ENCODE results near the gene NME3. TPM values are rescaled to one million over a fixed set of nuclear protein-coding genes. Genes with fewer than 3 reads are reported as not detected.

Gene NME3
- total RNA-seq, 1 experiment from 2014 or later = 64.4 TPM

DNA sequence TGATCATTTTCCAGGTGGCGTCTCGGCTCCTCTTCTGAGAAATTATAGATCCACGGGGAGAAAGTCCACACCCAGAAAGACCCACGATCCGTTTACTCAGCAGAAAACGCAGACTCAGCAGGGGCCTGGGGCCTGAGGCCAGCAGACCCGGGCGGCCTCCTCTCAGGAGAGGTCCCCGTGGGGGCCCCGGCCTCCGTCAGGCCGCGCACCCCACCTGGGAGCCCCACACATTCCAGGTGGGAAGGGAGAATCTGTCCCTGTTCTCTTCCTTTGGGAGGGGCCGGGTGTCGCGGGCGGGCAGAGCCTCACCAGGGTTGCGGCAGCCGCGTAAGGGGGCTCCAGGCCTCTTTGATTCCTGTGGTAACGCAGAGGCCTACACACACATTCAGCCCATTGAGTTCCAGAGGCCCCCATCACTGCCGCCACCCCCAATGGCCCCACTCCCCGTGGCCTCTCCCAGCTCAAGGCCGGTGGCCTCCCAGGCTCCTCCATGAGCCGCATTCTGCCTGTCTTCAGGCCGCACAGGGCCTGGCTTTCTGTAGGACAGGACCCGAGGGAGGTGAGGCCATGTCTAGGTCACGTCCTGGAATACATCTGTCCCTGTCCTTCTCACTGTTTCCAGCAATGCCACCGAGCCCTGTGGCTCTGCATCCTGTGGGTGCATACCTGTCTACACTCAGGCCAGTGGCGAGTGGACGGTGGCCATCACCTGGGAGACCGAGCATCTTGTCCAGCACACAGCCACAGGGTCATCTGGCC is 23.7 kb upstream of the NME3 start:
- in situ Hi-C loops (cut with HindIII; ENCODE audit: low sequenced_read_pairs) = no loop called here
- DNase-seq (ENCODE audit: low spot score) = no peak

DNA sequence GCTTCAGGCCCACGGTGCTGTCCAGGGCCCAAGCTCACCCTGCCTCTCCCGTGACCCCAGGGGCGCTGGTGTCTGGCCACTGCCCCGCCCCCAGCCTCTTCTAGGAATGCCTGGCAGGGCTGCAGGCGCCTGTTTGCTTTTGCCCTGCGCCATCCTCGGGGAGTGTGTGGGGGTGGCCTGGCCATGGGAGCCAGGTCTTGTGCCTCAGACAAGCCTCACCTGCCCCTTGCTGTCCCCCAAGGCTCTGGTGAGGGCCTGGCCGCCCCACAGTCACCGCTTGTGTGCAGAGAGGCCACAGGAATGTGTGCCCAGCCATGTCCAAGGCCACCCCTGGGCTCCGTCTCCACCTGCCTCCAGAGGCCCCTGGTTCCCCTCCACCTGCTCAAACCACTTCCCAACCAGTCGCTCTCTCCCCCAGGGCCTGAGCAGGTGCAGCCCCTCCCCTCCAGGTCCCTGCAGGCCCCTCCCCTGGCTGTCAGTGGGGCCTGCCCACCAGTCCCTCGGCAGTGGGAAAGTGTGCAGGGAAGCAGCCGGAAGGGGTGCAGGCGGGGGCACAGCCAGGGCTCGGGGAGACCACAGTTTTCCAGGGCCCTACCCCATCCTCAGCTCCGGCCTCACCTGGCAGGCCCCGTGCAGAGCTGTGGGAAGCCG is 23.0 kb upstream of the NME3 start:
- in situ Hi-C loops (cut with HindIII; ENCODE audit: low sequenced_read_pairs) = no loop called here
- no peak for DNase-seq (ENCODE audit: low spot score)

GRCh38 chr16:1793578-1794220 is 22.4 kb upstream of the NME3 start, which contains the start of gene IGFALS:
Gene IGFALS (minus strand): TSS chr16:1793705. CDS start chr16:1793652, 53 bp downstream.
- no peak for DNase-seq (ENCODE audit: low spot score)

DNA sequence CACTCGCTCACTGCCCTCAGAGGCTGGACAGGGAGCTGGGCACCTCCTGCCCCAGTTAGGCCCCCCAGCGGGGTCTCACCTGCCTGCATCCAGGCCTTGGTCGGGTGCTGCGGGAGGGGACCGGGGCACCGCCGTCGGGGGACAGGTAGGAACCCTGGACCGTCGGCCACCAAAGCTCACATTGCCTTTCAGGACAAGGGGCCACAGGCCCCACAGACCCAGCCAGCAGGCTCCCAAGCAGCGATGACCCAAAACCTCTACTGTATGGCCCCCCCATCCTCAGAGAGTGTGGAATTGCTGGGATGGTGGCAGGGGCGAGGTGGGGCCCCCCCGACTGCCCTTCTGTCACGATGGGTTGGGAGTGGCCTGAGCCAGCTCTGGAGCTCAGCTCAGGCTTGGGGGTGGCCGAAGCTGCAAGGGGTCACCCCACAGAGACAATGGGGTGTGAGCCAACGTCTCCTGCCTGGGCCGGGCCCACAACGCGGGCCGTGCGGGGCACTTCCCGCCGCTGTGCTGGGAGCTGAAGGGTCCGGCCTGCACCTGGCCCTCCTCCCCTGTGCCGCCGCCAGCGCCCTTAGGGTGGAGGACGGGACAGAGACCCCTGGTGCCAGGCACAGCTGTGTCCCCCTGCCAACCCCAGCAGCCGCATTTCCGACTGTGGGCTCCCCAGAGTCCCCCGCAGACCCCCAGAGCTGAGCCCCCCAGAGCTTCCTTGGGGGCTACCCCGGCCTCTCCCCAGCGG is 21.7 kb upstream of the NME3 start:
- in situ Hi-C loops (cut with HindIII; ENCODE audit: low sequenced_read_pairs) = no loop called here
- DNase-seq (ENCODE audit: low spot score) = no peak

More at GRCh38 chr16:1793578-1794220, 22.4 kb upstream of the NME3 start, which contains the start of gene IGFALS:
- in situ Hi-C loops (cut with HindIII; ENCODE audit: low sequenced_read_pairs) = no loop called here

DNA sequence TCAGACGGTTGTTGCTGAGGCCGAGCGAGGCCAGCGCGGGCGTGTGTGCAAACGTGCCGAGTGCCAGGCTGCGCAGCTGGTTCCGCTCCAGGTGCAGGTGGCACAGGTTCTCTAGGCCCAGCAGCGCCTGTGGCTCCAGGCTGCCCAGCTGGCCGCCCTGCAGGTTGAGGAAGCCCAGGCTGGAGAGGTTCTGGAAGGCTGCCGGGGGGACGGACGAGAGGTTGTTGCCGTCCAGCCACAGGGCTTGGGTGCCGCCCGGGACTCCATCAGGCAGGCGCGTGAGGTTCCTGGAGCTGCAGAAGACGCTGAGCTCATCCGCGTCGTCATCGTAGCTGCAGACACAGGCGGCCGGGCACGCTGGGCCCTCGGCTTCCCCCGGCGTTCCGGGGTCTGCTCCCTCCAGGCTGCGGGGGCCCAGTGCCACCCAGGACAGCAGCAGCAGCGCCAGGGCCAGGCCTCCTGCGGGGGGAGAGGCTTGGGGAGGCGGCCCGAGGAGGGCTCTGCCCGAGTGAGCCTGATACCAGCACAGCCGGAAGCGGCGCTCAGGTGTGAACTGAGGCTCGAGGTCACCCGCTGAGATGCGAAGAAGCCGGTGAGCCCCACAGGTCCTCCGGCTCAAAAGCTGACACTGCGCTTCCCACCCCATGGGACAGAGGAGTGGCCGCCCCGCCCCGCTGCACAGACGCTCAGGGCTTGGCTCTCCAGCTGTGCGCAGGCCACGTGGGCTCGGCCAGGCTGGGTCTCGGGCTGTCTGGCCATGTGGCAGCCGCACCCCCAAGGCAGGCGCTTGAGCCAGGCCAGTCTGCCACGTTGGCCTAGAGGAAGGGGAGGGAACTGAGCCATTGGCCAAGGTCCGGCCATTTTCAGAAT is 20.8 kb upstream of the NME3 start:
- in situ Hi-C loops (cut with HindIII; ENCODE audit: low sequenced_read_pairs) = no loop called here

DNA sequence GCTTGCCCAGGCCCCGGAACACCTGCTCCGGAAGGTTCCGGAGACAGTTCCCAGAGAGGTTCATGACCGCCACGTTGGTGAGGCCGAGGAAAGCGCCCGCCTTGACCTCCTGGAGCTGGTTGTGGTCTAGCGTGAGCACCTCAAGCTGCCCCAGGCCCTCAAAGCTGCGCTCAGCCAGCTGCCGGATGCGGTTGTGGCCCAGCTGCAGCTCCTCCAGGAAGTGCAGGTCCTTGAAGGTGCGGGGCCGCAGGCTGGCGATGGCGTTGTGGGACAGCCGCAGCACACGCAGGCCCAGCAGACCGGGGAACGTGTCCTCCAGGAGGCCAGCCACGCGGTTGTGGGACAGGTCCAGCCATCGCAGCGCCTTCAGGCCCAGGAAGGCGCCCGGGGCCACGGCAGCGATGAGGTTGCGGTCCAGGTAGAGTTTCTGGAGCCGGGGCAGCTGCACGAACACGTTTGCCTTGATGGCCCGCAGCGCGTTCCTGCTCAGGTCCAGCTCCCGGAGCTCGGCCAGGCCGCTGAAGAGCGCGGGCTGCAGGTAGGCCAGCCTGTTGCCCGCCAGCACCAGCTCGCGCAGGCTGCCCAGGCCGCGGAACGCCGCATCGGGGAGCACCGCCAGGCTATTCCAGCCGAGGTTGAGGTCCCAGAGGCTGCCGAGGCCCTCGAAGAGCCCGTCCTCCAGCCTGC is 20.1 kb upstream of the NME3 start:
- no peak for DNase-seq (ENCODE audit: low spot score)
- in situ Hi-C loops (cut with HindIII; ENCODE audit: low sequenced_read_pairs) = no loop called here

More for the DNA sequence above, 20.8 kb upstream of the NME3 start:
- DNase-seq (ENCODE audit: low spot score) = no peak

- in situ Hi-C loops (cut with HindIII; ENCODE audit: low sequenced_read_pairs) = no loop called here
- peak; percentile 72 for DNase-seq (ENCODE audit: low spot score)
These were observed 19.4 kb upstream of the NME3 start for GRCh38 chr16:1790611-1791255.

- DNase-seq (ENCODE audit: low spot score) = no peak
- in situ Hi-C loops (cut with HindIII; ENCODE audit: low sequenced_read_pairs) = no loop called here
These were observed 18.9 kb upstream of the NME3 start for GRCh38 chr16:1790261-1790610.

GRCh38 chr16:1789643-1790045 is 18.3 kb upstream of the NME3 start:
- DNase-seq (ENCODE audit: low spot score) = no peak
- in situ Hi-C loops (cut with HindIII; ENCODE audit: low sequenced_read_pairs) = no loop called here

- in situ Hi-C loops (cut with HindIII; ENCODE audit: low sequenced_read_pairs) = no loop called here
- DNase-seq (ENCODE audit: low spot score) = no peak
These were observed 17.4 kb upstream of the NME3 start for GRCh38 chr16:1788708-1789100.

GRCh38 chr16:1788095-1788707 is 16.9 kb upstream of the NME3 start:
- DNase-seq (ENCODE audit: low spot score) = no peak
- in situ Hi-C loops (cut with HindIII; ENCODE audit: low sequenced_read_pairs) = no loop called here

DNA sequence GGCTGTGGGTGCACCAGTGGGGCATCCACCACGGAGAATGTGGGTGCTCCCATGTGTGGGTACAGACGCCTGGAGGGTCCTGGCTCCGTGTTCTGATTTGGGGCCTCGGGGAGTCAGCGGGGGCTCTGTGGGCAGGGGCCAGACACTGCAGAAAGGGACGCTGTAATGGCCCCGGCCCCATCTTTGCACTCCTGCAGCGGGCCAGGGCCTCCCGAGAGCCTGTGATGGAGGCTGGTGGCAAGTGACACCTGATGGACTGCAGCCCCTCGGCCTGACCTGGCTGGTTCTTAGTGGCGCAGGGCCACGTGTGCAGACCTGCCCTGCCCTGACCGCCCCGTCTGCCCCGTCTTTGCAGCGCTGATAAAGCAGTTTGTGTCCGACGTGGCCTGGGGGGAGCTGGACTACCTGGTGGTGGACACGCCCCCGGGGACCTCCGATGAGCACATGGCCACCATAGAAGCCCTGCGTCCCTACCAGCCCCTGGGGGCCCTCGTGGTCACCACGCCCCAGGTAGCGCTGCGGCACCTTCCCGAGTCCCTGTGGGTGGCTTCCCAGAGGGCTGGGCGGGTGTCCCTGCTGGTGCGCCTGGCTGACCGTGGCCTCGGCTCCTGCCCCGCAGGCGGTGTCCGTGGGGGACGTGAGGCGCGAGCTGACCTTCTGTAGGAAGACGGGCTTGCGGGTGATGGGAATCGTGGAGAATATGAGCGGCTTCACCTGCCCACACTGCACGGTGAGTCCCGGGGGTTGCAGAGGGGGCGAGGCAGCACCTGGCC is 16.2 kb upstream of the NME3 start:
- in situ Hi-C loops (cut with HindIII; ENCODE audit: low sequenced_read_pairs) = no loop called here
- DNase-seq (ENCODE audit: low spot score) = no peak

- no peak for DNase-seq (ENCODE audit: low spot score)
- in situ Hi-C loops (cut with HindIII; ENCODE audit: low sequenced_read_pairs) = no loop called here
These were observed 15.6 kb upstream of the NME3 start for GRCh38 chr16:1787056-1787321.

DNA sequence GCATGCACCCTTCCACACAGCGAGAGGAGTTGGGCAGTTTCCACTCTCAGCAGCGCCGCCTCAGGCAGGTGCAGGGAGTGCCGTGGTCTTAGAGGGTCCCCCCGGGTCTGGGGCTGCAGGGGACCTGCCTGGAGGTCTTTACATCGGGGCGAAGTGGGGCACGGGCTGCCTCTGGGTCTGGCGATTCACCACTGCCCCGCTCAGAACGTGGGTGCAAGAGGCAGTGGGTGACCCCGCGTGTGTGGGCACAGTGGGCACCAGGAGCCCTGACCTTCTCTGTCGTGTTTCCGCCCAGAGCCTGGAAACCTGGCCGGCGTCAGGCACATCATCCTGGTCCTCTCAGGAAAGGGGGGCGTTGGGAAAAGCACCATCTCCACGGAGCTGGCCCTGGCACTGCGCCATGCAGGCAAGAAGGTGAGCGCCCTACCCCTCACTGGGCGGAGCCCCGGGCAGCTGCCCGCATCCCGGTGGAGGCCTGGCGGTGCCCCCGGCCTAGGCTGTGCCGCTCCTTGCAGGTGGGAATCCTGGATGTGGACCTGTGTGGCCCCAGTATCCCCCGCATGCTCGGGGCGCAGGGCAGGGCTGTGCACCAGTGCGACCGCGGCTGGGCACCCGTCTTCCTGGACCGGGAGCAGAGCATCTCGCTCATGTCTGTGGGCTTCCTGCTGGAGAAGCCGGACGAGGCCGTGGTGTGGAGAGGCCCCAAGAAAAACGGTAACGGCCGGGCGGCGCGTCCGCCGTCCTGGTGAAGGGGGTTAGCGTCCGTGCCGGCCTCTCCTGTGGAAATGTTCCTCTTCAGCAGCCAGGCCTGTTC is 15.1 kb upstream of the NME3 start:
- DNase-seq (ENCODE audit: low spot score) = no peak
- in situ Hi-C loops (cut with HindIII; ENCODE audit: low sequenced_read_pairs) = no loop called here

DNA sequence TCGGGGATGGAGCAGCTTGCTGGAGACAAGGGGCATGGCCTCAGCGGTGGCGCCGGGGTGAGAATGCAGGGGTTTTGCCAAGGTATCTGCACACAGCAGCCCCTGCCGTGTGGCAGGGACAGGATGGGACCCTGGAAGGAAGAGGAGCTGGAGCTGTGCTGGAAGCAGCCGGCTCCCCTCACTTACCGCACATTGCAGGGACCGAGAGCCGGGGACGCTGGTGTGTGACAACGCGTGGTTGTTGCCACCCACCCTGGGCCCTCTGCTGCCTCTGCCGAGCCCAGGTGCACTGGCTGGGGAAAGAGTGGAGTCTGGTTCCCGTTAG is 14.5 kb upstream of the NME3 start:
- DNase-seq (ENCODE audit: low spot score) = no peak
- in situ Hi-C loops (cut with HindIII; ENCODE audit: low sequenced_read_pairs) = no loop called here

All from G401 (cell line).